PC-9 (cell line): ENCODE data around the gene PRDM16.

Experiments
- EZH2 ChIP-seq: fragments of 200-600 bp; sonication (generic); IDR thresholded peaks from 2 replicates; pipeline ENCODE4 v1.8.0; 2017; ENCODE audit warnings: antibody characterized with exemption, low read depth
- TF ChIP-seq, protein P1 (sequence below): fragments of 200-600 bp; sonication (generic); conservative IDR thresholded peaks from 2 replicates; pipeline ENCODE4 v1.6.1; 2017; ENCODE audit warnings: mixed run types, antibody characterized with exemption, mild to moderate bottlenecking, moderate library complexity

DNA sequence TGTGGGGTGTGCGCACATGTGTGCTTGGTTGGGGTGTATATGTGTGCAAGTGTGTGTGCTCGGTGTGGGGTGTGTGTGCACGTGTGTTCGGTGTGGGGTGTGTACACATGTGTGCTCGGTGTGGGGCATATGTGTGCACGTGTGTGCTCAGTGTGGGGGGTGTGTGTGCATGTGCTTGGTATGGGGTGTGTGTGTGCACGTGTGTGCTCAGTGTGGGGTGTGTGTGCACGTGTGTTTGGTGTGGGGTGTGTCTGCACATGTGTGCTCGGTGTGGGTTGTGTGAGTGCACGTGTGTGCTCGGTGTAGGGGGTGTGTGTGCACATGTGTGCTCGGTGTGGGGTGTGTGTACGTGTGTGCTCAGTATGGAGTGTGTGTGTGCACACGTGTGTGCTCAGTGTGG lies 77.5 kb downstream of the PRDM16 start:
- no peak for TF ChIP-seq EZH2
- TF ChIP-seq, protein P1, sequence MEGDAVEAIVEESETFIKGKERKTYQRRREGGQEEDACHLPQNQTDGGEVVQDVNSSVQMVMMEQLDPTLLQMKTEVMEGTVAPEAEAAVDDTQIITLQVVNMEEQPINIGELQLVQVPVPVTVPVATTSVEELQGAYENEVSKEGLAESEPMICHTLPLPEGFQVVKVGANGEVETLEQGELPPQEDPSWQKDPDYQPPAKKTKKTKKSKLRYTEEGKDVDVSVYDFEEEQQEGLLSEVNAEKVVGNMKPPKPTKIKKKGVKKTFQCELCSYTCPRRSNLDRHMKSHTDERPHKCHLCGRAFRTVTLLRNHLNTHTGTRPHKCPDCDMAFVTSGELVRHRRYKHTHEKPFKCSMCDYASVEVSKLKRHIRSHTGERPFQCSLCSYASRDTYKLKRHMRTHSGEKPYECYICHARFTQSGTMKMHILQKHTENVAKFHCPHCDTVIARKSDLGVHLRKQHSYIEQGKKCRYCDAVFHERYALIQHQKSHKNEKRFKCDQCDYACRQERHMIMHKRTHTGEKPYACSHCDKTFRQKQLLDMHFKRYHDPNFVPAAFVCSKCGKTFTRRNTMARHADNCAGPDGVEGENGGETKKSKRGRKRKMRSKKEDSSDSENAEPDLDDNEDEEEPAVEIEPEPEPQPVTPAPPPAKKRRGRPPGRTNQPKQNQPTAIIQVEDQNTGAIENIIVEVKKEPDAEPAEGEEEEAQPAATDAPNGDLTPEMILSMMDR = no peak
